HepG2 (cell line): ENCODE results near the gene ITLN2.

Experiments
- AFF4 ChIP-seq: sonication (generic); formaldehyde crosslinking; IDR thresholded peaks from 2 replicates; pipeline ENCODE4 v1.4.0; 2020; ENCODE audit warnings: missing genetic modification reagents
- ETS1 ChIP-seq: sonication (generic); formaldehyde crosslinking; IDR thresholded peaks from 2 replicates; pipeline ENCODE4 v1.4.0; 2020; ENCODE audit warnings: missing genetic modification reagents
- FOSL1 ChIP-seq: sonication (generic); formaldehyde crosslinking; IDR thresholded peaks from 2 replicates; pipeline ENCODE4 v1.9.0; 2021; ENCODE audit warnings: missing genetic modification reagents, borderline replicate concordance
- FOXK2 ChIP-seq: fragments of 450-650 bp; IDR thresholded peaks from 2 replicates; pipeline ENCODE4 v1.6.1; 2016
- KDM1A ChIP-seq: IDR thresholded peaks from 2 replicates; pipeline ENCODE4 v1.6.1; 2016; ENCODE audit warnings: missing compliant biosample characterization
- MTERF4 ChIP-seq: sonication (generic); formaldehyde crosslinking; IDR thresholded peaks from 2 replicates; pipeline ENCODE4 v1.8.0; 2023; ENCODE audit warnings: mild to moderate bottlenecking, missing genetic modification reagents
- MTF1 ChIP-seq: sonication (generic); formaldehyde crosslinking; IDR thresholded peaks from 2 replicates; pipeline ENCODE4 v1.5.0; 2020; ENCODE audit warnings: missing genetic modification reagents
- PATZ1 ChIP-seq: sonication (generic); formaldehyde crosslinking; IDR thresholded peaks from 2 replicates; pipeline ENCODE4 v1.4.0; 2020; ENCODE audit warnings: missing genetic modification reagents
- POLR2AphosphoS5 ChIP-seq: IDR thresholded peaks from 2 replicates; pipeline ENCODE4 v1.6.1; 2012; ENCODE audit warnings: low read depth, low read length
- RBM39 ChIP-seq: fragments of 200-400 bp; formaldehyde crosslinking; IDR thresholded peaks from one replicate; pipeline ENCODE4 v1.6.1; 2018; ENCODE audit warnings: antibody characterized with exemption, mild to moderate bottlenecking, low read depth, low read length; ENCODE audit not compliant: poor library complexity, severe bottlenecking
- TAF1 ChIP-seq: sonication (generic); formaldehyde crosslinking; IDR thresholded peaks from 2 replicates; pipeline ENCODE4 v1.4.0; 2020; ENCODE audit warnings: missing genetic modification reagents
- TEAD3 ChIP-seq: optimal IDR thresholded peaks from 2 replicates; pipeline ENCODE3; 2016; ENCODE audit warnings: borderline replicate concordance
- ZNF691 ChIP-seq: sonication (generic); formaldehyde crosslinking; IDR thresholded peaks from 2 replicates; pipeline ENCODE4 v1.4.0; 2020; ENCODE audit warnings: missing genetic modification reagents, low read depth, mild to moderate bottlenecking, borderline replicate concordance

GRCh38 chr1:160978510-160978927, 23.9 kb upstream of the ITLN2 start:
- TF ChIP-seq FOSL1 (no peak), PATZ1 (CRISPR knock-in tag) (no peak), RBM39 (no peak), TEAD3 (CRISPR knock-in tag) (no peak), FOXK2 (no peak), AFF4 (no peak), MTF1 (CRISPR knock-in tag) (no peak), ZNF691 (no peak), MTERF4 (CRISPR knock-in tag) (no peak), ETS1 (CRISPR knock-in tag) (no peak), POLR2AphosphoS5 (no peak), TAF1 (no peak), KDM1A (CRISPR knock-in tag) (no peak)
